Measurements from ENCODE around the gene RBMY1F. TPM values are rescaled to one million over a fixed set of nuclear protein-coding genes. Genes with fewer than 3 reads are reported as not detected.
"Not testable (repeated sequence)": the region's sequence is repeated elsewhere in the genome, so short reads cannot be mapped to it uniquely, and the experiment has no call there.

The RBMY1F gene
- total RNA-seq (2014; rRNA removed; shearing (Covaris generic); ENCODE audit: low replicate concordance), result not detected in 2 replicates

DNA sequence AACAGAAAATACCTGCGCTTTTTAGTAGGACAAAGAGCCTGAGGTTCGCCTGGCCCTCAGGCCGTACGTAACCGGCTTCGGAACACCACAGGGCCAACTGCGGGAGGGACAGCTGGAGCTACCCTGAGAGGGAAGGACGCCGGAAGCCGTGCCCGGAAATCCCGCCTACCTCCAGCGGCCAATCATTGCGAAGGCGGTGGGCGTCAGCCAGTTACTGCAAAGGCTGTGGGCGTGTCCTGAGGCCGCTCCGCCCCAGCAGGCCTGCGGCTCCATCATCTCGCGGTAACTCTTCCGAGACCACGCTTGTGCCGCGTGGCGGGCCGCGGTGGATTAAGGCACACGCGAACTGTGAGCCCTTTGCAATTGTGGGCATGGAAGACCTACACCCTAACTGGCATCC lies at the start of gene RBMY1F:
RBMY1F (minus strand) TSS at position 101 of the 400 bp plus-strand sequence. CDS start 1,954 bp downstream, outside the sequence.
- DNase-seq (ENCODE audit: low read depth); in situ Hi-C loops (cut with HindIII; ENCODE audit: low pct_unique_long_range_greater_than_20kb, low sequenced_read_pairs): not testable (repeated sequence)

DNA sequence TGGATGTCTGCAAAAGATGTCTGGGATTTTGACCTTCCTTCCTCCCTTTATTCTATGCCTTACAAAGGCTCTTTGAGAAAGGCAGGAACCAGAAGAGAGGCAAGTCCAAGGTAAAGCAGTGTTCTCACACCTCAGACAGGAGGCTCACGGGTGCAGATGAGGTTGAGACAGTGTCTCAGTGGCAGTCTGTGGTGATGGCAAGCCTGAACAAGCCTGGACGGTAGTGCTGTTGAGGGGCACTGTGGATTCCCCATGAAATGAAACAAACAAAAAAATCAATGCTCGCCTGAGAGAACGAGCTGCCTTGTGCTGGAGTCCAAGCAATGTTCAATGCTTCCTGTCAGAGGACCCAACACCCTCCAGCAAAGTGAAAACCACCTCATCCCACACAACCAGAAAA lies 31.6 kb downstream of the RBMY1F start:
- in situ Hi-C loops (cut with HindIII; ENCODE audit: low pct_unique_long_range_greater_than_20kb, low sequenced_read_pairs); DNase-seq (ENCODE audit: low read depth): not testable (repeated sequence)

DNA sequence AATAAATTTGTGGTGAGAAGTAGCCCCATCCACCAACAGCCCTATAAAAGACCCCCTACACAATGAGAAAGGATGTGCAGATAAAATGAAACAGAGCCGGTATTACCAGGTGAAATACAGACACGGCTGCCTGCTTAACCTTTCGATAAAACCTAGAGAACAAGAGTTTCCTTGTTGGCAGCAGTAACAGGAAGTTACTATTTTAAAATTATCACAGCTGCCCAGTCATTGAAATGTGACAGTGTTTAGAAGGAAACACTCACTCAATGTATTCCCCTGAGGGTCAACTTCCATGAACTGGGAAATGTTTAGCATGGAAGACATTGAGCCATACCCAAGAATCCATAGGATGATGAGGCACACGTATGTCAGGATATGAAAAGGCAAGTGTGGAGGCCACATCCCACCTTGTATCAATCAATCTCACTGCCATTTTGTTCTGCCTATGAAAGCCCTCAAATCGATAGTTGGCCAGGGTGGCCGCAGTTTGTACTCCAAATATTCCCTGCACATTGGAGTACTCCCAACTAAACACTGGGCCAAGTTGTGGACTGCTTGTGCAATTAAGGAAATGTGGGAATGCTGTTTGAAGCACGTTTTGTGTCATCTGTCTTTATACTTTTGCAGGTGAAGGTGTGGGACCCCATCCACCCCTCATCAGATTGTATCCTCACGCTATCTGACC lies 41.6 kb downstream of the RBMY1F start:
- in situ Hi-C loops (cut with HindIII; ENCODE audit: low pct_unique_long_range_greater_than_20kb, low sequenced_read_pairs); DNase-seq (ENCODE audit: low read depth): not testable (repeated sequence)

DNA sequence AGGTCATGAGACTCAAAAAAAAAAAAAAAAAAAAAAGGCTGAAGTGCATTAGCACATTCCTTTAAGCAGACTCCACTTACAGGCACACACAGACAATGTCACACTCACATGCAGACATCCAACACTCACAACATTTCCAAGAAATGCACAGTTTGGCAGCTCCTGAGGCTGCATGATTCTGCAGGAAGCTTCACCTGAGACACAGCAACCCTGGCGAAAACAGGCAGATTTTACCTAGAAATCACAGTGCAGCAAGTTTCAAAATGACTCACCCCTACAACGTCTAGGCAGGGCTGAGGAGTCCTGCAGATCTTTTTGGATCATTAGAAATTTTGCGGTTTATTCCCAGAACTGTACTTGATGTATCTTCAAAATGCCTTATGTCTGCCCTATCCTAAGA lies 48.0 kb downstream of the RBMY1F start:
- DNase-seq (ENCODE audit: low read depth); in situ Hi-C loops (cut with HindIII; ENCODE audit: low pct_unique_long_range_greater_than_20kb, low sequenced_read_pairs): not testable (repeated sequence)

DNA sequence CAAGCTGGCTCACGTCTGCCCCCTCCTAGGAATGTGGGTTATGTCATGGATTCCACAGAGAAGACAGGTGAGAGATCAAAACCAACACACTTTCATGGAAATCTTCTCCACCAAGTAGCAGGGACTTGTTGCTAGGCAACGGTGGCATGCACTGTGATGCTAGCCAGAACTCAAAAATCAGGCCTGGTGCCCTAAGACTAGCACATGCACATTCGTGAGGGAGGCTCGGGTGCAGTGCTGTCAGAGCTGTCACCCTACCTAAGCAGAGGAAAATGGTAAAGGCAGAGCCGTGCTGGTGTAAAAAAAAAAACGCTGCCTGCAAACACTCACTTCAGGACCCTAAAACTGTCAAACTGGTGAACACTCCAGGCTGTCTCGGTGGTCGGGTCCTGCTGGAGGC lies 52.2 kb downstream of the RBMY1F start:
- in situ Hi-C loops (cut with HindIII; ENCODE audit: low pct_unique_long_range_greater_than_20kb, low sequenced_read_pairs); DNase-seq (ENCODE audit: low read depth): not testable (repeated sequence)

Other genes starting within 250 kb of the RBMY1F start
- not detected in 2 replicates for gene RBMY1J, start 220.5 kb upstream of the RBMY1F start, total RNA-seq (2014; rRNA removed; shearing (Covaris generic); ENCODE audit: low replicate concordance)

All from Caki2 (cell line).